Gastrocnemius medialis (tissue), 4 donors: Measurements from ENCODE around the gene NRG2. TPM values are rescaled to one million over a fixed set of nuclear protein-coding genes. Genes with fewer than 3 reads are reported as not detected.

Experiments
- ATAC-seq, 2 donors: fragments of 150-250 bp; one replicate each; pipeline ENCODE4 v1.9.1; 2016
- DNase-seq, 2 donors: peaks; one replicate each; pipeline ENCODE4 v3.0.0-alpha.2; 2019
- H3K27ac ChIP-seq, 4 donors: fragments of 200-600 bp; sonication (generic); 1 replicate in 1 of 4; 2 replicates in 3 of 4; pipeline ENCODE4 v1.5.1; 2016 to 2018; ENCODE audit warnings: mild to moderate bottlenecking in 2 of 4, moderate library complexity in 1 of 4
- H3K27me3 ChIP-seq, 3 donors: fragments of 200-600 bp; sonication (generic) in 2 of 3; 1 replicate in 1 of 3; 2 replicates in 2 of 3; pipeline versions ENCODE4 v1.5.1 to v1.6.0; 2016 to 2019; ENCODE audit warnings: mild to moderate bottlenecking in 1 of 3, moderate library complexity in 1 of 3
- H3K36me3 ChIP-seq, 2 donors: fragments of 200-600 bp; sonication (generic) in 1 of 2; one replicate each; pipeline ENCODE4 v1.5.1; 2017 to 2018
- H3K4me1 ChIP-seq, 2 donors: fragments of 200-600 bp; sonication (generic) in 1 of 2; one replicate each; pipeline ENCODE4 v1.5.1; 2016 to 2017; ENCODE audit warnings: mild to moderate bottlenecking in 2 of 2
- H3K4me3 ChIP-seq, 4 donors: fragments of 200-600 bp; sonication (generic) in 3 of 4; 1 replicate in 1 of 4; 2 replicates in 3 of 4; pipeline ENCODE4 v1.5.1; 2016 to 2019; ENCODE audit warnings: mild to moderate bottlenecking in 2 of 4
- H3K9me3 ChIP-seq, 3 donors: fragments of 200-600 bp; sonication (generic) in 2 of 3; 1 replicate in 1 of 3; 2 replicates in 2 of 3; pipeline ENCODE4 v1.5.1; 2016 to 2019
- POLR2A ChIP-seq, 2 donors: fragments of 450-650 bp; IDR thresholded peaks; one replicate each; pipeline ENCODE4 v1.6.1; 2017; ENCODE audit warnings: antibody characterized with exemption in 2 of 2, mild to moderate bottlenecking in 2 of 2, moderate library complexity in 2 of 2
- in situ Hi-C, 4 donors: fragments of 200-750 bp; cut with MboI; loops; one replicate each; pipeline versions ENCODE4 v1.15.0 to v1.8.0; 2017; ENCODE audit warnings: low sequenced_read_pairs in 4 of 4
- intact Hi-C: fragments of 100-400 bp; cut with DNase I; formaldehyde crosslinking; loops from one replicate; pipeline ENCODE4 v1.15.1; 2023; ENCODE audit warnings: low total_unique reads
- total RNA-seq, 4 donors: library from RNA; depleted of rRNA; stranded (reverse); fragments of >200 nt; gene quantifications; one replicate each; pipeline versions ENCODE4 v1.1.0 to v1.2.3, GENCODE V29; 2016
- TF ChIP-seq, protein P1 (sequence below), 5 experiments: fragments of 450-650 bp in 3 of 5; fragments of 200-600 bp in 2 of 5; sonication (generic) in 2 of 5; IDR thresholded peaks in 4 of 5; conservative IDR thresholded peaks in 1 of 5; 1 replicate in 4 of 5; 2 replicates in 1 of 5; pipeline ENCODE4 v1.5.1; 2016 to 2019; ENCODE audit warnings: antibody characterized with exemption in 5 of 5, mild to moderate bottlenecking in 3 of 5, moderate library complexity in 3 of 5

Gene NRG2
- total RNA-seq, 4 donors from 2014 or later, result 10.3 to 28.8 (median 20.0) TPM

DNA sequence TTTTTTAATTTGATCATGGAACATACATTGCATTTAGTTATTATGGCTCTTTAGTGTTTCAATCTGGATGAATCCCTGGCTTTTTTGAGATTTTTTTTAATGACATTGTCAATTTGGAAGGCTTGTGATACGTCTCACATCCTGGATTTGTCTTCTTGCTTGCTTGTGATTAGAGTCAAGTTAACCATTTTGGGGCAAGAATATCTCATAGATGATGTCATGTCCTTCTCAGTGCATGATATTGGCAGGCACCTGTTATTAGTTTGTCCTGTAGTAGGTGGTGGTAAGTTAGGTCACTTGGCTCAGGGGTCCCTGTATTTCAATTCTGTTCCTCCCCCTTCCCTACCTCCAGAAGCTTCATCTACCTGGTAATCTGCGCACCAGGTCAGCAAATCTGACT, 244.2 kb downstream of the NRG2 start:
- no peak for DNase-seq
- Histone ChIP-seq H3K9me3 (no peaks in the 10 kb centered on the region), H3K4me1 (peaks cover 0 to 7% of the 10 kb centered on the region in 2 donors), H3K36me3 (no peaks in the 10 kb centered on the region), H3K27ac (no peak overlapping the region), H3K27me3 (peaks cover 20 to 28% (median 22%) of the 10 kb centered on the region in 3 donors), H3K4me3 (no peak overlapping the region)
- intact Hi-C loops (no loop called here), in situ Hi-C loops (loop anchor here in 3 of 4 donors (10.0 to 25.0 kb wide), 3 partner anchors 166 to 563 kb away; partner anchors contain the start of gene SLC4A9 (in 1 of the 3))
- ATAC-seq, result no peak
- no peak for TF ChIP-seq POLR2A (IDR thresholded peaks at IDR 0.05)
- TF ChIP-seq, protein P1, sequence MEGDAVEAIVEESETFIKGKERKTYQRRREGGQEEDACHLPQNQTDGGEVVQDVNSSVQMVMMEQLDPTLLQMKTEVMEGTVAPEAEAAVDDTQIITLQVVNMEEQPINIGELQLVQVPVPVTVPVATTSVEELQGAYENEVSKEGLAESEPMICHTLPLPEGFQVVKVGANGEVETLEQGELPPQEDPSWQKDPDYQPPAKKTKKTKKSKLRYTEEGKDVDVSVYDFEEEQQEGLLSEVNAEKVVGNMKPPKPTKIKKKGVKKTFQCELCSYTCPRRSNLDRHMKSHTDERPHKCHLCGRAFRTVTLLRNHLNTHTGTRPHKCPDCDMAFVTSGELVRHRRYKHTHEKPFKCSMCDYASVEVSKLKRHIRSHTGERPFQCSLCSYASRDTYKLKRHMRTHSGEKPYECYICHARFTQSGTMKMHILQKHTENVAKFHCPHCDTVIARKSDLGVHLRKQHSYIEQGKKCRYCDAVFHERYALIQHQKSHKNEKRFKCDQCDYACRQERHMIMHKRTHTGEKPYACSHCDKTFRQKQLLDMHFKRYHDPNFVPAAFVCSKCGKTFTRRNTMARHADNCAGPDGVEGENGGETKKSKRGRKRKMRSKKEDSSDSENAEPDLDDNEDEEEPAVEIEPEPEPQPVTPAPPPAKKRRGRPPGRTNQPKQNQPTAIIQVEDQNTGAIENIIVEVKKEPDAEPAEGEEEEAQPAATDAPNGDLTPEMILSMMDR (IDR thresholded peaks at IDR 0.05 in 4 of 5, conservative IDR thresholded peaks at IDR 0.05 in 1 of 5), result no peak

DNA sequence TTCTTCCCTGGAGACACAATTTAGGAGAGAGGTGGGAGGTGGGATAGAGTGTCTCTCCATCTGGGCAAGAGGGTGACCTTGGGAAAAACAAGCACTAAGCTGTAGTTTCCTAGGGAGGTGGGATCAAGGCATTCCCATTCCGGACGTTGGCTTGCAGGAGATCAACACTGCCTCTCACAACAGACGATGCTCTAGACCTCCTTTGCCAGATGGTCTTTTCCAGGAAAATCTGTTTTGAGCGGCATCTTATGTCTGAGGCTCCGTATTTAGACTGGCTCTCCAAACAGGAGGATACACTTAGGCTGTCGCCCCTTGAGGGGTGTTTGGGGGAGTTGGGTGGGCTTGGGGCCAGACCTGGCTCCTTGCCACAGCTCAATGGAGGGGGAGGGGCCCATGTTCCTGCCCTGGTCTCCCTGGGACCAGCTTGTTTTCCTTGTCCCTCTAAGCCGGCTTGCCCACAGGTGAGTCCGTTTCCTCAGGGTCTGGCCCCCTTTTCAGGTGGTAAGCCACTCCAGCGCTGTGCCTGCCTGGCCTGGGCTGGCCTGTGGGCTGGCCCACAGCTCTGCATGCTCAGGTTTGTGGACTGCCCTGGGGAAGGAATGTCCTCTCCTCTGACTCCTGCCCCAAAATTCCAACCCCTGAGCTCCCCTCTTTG, 245.1 kb downstream of the NRG2 start:
- no peaks in the 10 kb centered on the region for H3K9me3 ChIP-seq
- ATAC-seq (no peak), DNase-seq (no peak)
- H3K4me1 ChIP-seq, result peaks cover 0 to 7% of the 10 kb centered on the region in 2 donors
- no peak overlapping the region for H3K27ac ChIP-seq
- intact Hi-C loops (no loop called here), in situ Hi-C loops (loop anchor here in 3 of 4 donors (10.0 to 25.0 kb wide), 3 partner anchors 167 to 564 kb away; partner anchors contain the start of gene SLC4A9 (in 1 of the 3))
- no peaks in the 10 kb centered on the region for H3K36me3 ChIP-seq
- peaks cover 20 to 28% (median 22%) of the 10 kb centered on the region in 3 donors for H3K27me3 ChIP-seq
- no peak for TF ChIP-seq POLR2A (IDR thresholded peaks at IDR 0.05)
- TF ChIP-seq, protein P1 (IDR thresholded peaks at IDR 0.05 in 4 of 5, conservative IDR thresholded peaks at IDR 0.05 in 1 of 5), result no peak
- no peak overlapping the region for H3K4me3 ChIP-seq

DNA sequence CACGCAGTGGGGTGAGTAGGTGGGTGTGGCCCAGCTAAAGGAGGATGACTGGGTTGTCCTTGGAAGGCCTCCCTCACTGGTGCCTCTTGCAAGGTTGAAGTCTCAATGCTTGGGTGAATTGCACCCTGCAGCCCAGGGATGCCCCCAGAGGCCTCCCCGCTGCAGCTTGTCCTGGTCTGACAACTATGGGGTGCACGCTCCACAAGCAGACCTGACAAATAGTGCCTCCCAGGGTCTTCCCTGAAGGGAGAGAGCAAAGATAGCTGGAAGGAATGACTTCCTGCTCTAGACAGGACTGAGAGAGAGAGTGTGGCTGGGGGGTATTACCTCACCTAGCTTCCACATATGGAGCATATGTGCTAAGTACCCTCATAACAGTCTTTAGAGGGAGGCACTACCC, 245.8 kb downstream of the NRG2 start:
- DNase-seq (no peak), ATAC-seq (no peak)
- in situ Hi-C loops, result loop anchor here in 3 of 4 donors (10.0 to 25.0 kb wide), 3 partner anchors 167 to 565 kb away; partner anchors contain the start of gene SLC4A9 (in 1 of the 3)
- H3K9me3 ChIP-seq, result no peaks in the 10 kb centered on the region
- TF ChIP-seq POLR2A (IDR thresholded peaks at IDR 0.05), result no peak
- TF ChIP-seq, protein P1 (IDR thresholded peaks at IDR 0.05 in 4 of 5, conservative IDR thresholded peaks at IDR 0.05 in 1 of 5), result no peak
- no peak overlapping the region for H3K27ac ChIP-seq
- no peak overlapping the region for H3K4me3 ChIP-seq
- H3K27me3 ChIP-seq, result peaks cover 20 to 28% (median 22%) of the 10 kb centered on the region in 3 donors
- intact Hi-C loops, result no loop called here
- peaks cover 0 to 7% of the 10 kb centered on the region in 2 donors for H3K4me1 ChIP-seq
- no peaks in the 10 kb centered on the region for H3K36me3 ChIP-seq

Other genes starting within 250 kb of the NRG2 start
- gene PSD2, start 247.5 kb downstream of the NRG2 start, total RNA-seq, result under 1 TPM in 1 of 4 donors, not detected in 3; 0.10 TPM
- 10 to 100 TPM; 13.6 to 20.6 (median 16.5) TPM for gene PURA, start 70.8 kb upstream of the NRG2 start, total RNA-seq
- 10 to 100 TPM in 1 of 4 donors, 1 to 10 TPM in 3; 6.7 to 13.1 (median 8.2) TPM for gene IGIP, start 82.6 kb upstream of the NRG2 start, total RNA-seq
- 100 to 1,000 TPM; 304 to 593 (median 336) TPM for gene CYSTM1, start 131.9 kb upstream of the NRG2 start, total RNA-seq